Erythroblast (primary cell): ENCODE results near the gene CD58.
"Not testable (repeated sequence)": the region's sequence is repeated elsewhere in the genome, so short reads cannot be mapped to it uniquely, and the experiment has no call there.

Experiments
- DNase-seq, 2 experiments: peaks; one replicate each; lab custom pipeline; 2025; lab: John Stamatoyannopoulos, UW
- GATA1 ChIP-seq: IDR thresholded peaks from 2 replicates; pipeline ENCODE4 v1.6.1; 2011; ENCODE audit warnings: low read depth, mild to moderate bottlenecking, control low read depth, low read length, moderate library complexity
- POLR2A ChIP-seq: IDR thresholded peaks from 2 replicates; pipeline ENCODE4 v1.6.1; 2011; ENCODE audit warnings: mild to moderate bottlenecking, low read length

CD58 gene

DNA sequence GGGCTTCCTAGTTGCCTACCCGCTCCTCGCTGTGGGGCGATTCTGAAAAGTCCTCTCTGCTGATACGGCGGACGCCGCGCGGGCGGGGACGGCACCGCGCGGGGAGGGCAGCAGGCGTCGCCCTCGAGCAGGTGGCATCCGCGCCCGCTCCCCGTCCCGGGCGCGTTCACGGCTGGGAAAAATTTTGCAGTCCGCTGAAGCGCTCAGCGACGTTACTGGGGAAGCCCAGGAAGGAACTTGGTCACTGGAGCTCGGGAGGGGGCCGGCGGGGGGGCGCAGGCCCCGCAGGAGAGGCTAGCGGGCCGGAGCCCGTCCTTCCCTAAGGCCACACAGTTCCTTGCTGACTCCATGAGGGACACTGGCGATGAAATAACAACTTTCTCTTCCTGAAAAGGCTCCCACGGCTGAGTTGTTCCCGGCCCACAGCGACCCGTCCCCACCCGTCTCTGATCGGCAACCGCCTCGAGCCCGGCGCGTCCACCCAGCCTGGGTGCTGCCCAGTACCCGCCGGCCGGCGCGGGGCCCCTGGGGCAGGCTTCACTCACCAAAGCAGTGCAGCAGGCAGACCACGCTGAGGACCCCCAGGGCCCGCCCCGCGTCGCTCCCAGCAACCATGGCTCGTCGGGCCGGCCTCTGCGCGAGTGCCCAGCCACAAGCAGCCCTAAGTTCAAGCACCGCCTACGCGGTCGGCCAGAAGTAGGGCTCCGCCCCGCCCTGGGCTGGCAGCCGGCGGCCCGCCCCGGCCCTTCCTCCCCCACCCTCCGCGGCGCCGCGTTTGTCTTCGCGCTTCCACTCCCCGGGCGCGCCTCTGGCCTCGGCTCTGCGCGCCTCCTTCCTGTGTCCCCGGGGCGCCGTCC, at the start of gene CD58:
Gene CD58, minus strand, starts transcription at position 669 of the 857 bp plus-strand sequence. Its CDS starts 54 bp downstream, at position 615.
- peak; percentile 92 to 94 for DNase-seq
- TF ChIP-seq POLR2A (peak; percentile 85), GATA1 (no peak)

DNA sequence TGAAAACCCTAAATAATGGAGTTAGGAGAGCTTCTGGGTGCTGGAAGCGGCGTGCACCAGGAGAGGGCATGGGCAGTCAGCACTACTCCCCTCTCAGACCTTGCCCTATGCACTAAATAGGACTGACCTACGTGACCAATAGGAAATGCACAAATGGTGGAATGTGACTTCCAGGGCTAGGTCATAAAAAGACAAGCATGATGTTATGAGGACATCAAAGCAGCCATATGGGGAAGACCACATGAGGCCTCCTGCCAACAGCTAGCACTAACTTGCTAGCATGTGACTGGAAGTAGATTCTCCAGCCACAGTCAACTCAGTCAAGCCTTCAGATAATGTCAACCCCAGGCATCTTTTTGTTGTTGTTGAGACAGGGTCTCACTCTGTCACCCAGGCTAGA, 49.6 kb upstream of the CD58 start:
- not testable (repeated sequence) for DNase-seq

- DNase-seq: not testable (repeated sequence)
Measured at GRCh38 chr1:116619106-116619505, 48.3 kb upstream of the CD58 start.

DNA sequence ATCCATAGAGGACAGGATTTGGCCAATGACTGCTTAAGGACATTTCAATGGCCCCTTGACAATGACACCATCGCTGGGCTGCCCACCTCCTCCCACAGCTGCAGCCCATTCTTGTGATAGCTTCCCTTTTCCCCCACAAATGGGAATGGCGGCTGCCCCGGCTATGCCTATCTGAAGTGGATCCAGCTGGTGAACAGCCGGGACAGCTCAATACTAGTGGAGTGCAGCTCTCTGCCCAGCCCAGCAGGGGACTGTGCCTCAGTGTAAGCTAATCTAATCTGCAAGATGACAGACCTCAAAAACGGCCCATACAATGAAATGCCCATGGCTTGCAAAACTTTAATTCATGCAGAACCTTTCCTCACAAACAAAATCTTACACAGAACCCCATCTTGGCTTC, 47.0 kb upstream of the CD58 start:
- DNase-seq: peak; percentile 60 to 71

GRCh38 chr1:116613825-116614224, 43.0 kb upstream of the CD58 start:
- DNase-seq: not testable (repeated sequence)

GRCh38 chr1:116609801-116610371, 39.1 kb upstream of the CD58 start:
- not testable (repeated sequence) for DNase-seq

DNA sequence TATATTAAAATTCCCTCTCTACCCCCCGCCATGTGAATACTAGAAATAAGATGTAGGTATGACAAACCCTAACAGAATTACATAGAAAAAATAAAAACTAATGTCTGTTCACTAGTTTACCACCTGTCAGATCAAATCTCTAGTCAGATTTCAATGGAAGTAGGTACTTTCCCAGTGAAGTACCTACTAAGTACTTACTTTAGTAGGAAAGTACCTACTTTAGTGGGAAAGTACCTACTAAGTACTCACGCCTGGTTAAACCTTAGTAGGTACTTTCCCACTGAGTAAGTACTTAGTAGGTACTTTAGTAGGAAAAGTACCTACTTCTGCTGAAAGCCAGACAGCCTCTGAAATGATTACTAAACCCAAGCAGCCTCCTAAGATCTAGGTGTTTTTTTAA, 38.0 kb upstream of the CD58 start:
- DNase-seq: not testable (repeated sequence)

DNA sequence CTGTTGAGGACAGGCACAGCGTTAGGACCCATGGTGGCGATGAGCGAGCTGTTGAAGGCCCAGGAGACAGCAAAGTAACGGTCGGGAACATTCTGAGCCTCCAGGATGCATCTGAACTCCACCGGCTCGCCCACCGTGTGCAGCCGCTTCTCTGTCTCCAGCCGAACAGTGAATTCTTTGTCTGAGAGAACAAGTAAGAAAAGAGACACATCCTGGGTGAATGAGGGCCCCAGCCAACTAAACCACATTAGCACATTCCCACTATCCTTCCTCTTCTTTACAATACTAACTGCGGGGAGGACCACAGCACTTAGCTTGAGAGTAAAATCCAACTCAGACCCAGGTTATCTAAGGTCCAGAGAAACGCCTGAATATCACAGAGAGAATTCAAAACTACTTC, 37.3 kb upstream of the CD58 start:
- DNase-seq: not testable (repeated sequence)

DNA sequence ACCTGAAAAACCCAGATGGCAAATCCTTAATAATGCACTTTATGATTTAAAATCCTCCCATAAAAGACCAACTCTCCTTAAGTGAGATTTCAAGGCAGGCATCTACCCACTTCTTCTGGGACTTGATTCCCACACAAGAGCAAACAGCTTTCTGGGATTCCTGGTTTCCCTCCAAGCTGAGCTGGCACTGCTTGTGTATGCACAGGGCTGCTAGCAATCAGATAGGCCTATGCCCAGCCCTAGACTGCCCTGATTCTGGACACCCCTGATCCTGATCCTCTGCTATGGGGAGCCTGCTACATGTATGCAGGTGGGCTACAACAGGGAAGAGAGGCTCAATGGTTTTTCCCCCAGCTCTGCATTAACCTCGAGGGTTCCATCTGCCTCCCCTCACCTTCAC, 36.6 kb upstream of the CD58 start:
- DNase-seq: not testable (repeated sequence)

DNA sequence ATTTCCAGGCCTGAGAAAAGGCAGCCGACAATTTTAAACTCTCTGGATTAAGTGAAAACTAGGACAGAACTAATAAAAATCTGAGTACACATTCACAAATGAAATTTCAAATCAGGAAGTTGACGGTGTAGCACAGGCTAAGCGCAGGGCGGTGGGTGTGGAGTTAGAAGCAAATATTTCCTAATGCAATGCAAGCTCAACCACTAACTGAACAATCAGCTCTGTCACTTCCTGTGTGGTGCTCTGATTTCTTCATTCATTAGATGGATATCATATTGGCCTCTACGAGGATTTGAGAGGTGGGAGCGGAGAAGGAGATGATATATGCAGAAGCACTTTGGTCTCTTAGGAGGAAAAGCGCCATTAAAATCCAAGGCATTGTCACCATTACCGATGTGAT, 35.2 kb upstream of the CD58 start:
- not testable (repeated sequence) for DNase-seq

DNA sequence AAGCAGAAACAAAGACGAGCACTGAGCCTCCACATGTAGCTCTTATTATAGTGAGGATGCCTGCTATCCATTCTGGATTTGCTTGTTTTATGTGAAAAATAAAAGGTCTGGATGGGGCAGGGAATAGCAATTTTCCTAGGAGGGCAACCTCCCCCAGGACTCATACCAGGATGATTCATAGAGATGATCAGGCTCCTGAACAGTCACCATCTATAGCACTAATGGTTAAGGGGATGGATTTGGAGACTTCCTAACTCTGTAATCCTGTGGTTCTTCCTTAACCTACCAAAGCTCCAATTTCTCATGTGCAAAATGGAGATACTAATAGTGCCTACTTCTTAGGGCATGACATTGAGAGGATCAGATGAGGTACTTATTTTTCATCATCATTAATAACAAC, 34.5 kb upstream of the CD58 start:
- TF ChIP-seq POLR2A (no peak), GATA1 (no peak)
- no peak for DNase-seq

DNA sequence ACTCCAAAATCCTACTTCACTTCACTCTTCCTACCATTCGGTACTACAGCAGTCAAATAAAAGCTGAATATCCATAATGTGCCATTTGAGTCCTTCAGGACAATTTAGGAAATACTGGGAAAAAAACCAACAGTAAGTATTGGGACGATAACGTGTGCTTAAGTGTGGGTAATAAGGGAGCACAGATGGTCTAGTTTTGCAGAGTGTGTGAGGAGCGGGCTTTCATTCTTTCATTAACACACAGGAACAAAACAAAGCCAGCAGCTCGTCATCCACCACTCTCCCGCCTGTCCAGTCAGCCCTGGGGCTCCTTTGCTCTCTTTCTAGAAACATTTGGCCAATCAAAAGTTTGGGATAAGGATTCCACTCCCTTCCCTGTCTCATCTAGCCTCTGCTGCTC, 33.6 kb upstream of the CD58 start:
- not testable (repeated sequence) for DNase-seq

- DNase-seq: not testable (repeated sequence)
Measured at GRCh38 chr1:116603646-116604045, 32.8 kb upstream of the CD58 start.

DNA sequence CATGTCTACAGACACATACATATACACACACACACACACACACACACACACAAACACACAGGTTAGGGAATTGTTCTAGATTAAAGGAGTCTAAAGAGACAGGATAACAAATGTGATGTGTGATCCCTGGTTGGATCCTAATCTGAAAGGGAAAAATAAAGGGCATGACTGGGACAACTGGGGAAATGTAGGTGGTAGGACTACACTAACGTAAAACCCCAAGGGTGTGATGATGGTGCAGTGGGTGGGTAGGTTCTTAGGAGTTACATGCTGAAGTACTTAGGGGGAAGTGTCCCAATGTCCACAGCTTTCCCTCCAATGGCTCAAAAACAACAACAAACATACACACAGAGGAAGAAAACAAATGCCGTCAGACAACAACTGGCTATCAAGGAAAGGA, 28.5 kb upstream of the CD58 start:
- not testable (repeated sequence) for DNase-seq

DNA sequence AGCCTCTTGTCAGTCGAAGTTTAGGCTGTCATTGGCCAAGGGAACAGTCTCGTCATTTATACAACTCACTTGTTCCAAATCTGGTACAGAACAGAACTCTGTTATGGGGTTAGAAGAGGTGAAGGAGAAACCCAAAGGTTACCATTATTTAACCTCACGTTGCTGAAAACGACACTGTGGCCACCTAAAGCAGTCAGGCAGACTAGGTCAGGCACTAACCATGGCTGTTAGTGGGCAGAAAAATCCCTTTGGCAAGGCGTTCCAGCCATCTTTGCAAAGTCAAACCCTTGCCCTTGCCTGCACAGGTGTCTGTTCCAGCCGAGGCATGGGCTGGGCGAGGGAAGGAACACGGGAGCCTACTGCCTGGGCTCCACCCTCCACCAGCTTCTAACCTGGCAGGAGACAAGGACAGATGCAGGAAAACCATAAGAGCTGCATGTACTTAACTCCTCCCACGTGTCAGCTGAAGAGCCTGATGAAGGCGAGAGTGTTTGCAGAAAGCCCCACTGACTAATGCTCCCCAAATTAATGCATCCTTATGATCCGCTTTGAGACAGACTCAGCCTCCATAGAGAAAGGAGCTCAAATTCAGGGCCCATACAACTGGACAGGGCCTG, 27.7 kb upstream of the CD58 start:
- not testable (repeated sequence) for DNase-seq

DNA sequence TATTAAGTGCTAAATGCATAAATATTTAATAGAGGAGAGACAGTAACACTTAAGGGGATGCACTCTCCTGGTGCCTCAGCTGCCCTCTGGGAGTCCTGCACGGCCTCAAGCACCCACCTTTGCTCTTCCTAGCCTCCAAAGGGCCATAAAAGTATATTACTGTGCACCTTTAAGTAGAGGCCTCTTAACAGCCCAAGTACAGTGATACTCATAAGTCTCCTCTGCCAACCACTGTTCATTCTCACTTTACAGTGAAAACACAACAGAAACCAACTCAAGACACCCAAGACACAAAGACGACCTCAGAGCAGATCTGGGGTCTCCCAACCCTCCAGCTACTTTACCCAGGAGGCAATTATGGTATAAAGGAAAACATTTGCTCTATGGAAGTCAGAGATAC, 26.6 kb upstream of the CD58 start:
- DNase-seq: not testable (repeated sequence)

DNA sequence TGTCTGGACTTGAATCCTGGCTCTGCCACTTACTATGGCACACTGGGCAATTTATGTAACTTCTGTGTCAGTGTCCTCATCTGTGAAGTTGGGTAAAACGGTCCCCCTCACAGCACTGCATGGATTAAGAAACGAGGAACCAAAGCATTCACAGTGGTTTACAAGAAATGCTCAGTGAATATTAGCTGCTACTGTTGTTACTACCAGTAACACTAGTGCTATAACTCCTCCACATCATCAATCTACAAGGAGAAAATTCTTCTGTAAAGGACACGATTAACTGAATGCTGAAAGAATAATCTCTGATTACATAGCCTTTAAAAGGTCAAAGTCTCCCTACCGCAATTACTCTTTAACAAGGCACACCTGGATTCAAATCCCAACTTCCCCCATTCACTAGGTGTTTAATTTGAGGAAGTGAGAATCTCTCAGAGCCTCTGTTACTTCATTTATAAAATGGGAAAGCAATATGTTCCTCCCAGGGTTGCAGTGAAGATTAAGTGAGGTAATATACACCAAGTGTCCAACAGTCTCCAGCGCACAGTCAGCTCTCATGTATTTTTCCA, 26.0 kb upstream of the CD58 start:
- not testable (repeated sequence) for DNase-seq

DNA sequence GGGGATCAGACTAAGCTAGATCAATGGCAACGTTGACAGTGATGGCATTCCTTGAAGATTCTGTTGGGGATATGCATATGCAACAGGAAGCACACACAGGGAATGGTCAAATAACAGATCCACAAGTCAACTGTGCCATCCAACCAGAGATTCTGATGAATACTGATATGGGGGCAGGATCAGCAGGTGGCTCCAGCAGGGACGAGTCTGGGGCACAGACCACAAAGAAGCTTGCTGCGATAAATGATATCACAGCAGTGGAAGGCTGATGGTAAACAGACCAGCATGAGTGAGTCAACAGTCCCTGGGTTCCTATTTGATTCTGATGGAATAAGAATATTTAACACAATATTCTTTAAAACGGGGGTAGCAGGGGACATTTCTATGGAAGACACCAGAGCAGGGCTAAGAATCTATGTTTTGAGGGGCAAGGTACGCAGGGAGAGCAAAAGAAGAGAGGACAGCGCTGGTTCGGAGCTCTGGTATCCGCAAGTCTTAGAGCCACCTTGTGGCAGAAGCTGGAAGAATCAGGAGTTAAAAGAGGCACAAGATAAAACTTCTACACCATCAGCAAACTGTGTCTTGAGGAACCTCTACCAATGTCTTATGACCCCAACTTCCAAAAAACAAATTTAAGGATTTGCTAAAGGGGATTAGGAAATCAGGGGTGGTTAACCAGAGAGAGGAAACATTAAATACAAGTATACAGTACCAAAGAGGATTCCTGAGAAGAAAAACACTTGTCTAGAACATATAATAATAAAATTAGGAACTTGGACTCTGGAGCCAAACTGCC, 25.3 kb upstream of the CD58 start:
- DNase-seq: peak; percentile 56 to 65

DNA sequence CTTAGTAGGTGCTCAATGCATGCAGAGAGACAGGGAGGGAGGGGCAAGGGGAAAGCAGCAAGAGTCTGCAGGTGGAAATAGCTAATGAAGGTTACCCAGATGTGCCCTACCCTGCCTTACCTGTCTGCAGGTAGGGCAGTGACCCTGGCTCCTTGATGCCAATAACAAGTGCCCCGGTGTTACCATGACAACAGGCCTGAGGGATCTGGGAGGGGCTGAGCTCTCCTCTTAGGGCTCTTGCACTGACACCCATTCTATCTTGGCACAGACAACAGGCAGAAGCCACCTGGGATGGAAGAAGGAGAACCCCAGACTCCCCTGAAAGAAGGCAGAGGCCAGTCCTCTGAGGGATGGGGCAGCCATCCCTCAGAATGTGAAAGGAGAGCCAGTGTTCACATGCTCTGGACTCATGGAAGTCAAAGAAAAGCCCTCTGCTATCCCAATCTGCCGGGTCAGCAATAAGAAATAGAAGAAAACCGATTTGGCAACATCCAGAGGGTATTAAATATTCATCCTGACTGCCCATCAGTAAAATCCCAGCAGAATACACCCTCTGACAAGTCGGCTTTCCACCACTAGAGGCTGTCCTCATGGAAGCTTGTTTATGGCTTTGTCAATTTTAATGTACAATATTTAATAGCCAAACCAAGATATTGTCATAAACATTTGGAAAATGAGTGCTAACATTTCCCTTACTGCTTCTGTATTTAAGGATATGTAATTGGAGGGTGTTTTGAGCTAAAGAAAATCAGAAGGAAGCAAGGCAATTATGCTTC, 24.4 kb upstream of the CD58 start:
- peak in 1 of 2 experiments; percentile 18 for DNase-seq

DNA sequence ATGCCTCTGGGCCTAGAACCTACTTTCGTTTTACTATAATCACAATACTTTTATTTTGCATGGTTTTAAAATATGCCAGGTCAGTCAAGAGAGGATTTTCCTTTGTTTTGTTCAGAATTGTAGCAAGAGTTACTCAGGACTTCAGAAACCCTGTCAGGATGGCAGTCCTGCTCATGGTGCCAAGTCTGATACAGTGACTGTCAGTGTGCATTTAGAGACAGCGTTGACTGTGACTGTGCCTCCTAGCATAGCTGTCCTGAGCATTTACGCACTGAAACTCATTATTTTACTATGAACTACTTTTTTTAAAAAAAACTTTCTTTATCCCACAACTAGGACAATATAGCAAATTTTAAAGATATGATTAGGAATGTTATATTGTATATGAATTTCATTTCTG, 23.2 kb upstream of the CD58 start:
- not testable (repeated sequence) for DNase-seq
